A549 (cell line): ENCODE results near the gene OR2G2.

Source experiments
- CEBPB ChIP-seq, 2 experiments: fragments of >200 bp in 1 of 2; sonication (Bioruptor Twin) in 1 of 2; formaldehyde crosslinking in 1 of 2; IDR thresholded peaks; 2 replicates each; pipeline ENCODE4 v1.6.1; 2012 to 2016
- CTCF ChIP-seq: fragments of >200 bp; sonication (Bioruptor Twin); formaldehyde crosslinking; IDR thresholded peaks from 3 replicates; pipeline ENCODE4 v1.5.1; 2016
- FOSB ChIP-seq: fragments of 250-450 bp; sonication (Bioruptor Pico); IDR thresholded peaks from 2 replicates; pipeline ENCODE4 v1.5.0; 2020; ENCODE audit warnings: mild to moderate bottlenecking, moderate library complexity
- MAX ChIP-seq: IDR thresholded peaks from 2 replicates; pipeline ENCODE4 v1.6.1; 2012
- NR3C1 ChIP-seq: fragments of >200 bp; sonication (Bioruptor Twin); formaldehyde crosslinking; IDR thresholded peaks from 3 replicates; pipeline ENCODE4 v1.6.1; 2017

- TF ChIP-seq MAX = no peak
- no peak for TF ChIP-seq CTCF
- no peak for TF ChIP-seq NR3C1
- TF ChIP-seq CEBPB (IDR thresholded peaks at IDR 0.05) = no peak
- no peak for TF ChIP-seq FOSB
Observed at GRCh38 chr1:247552231-247552630, 35.9 kb upstream of the OR2G2 start.
